AG10803 (cell line): ENCODE measurements around the gene ARL9.

Experiments
- DNase-seq: peaks from one replicate; pipeline ENCODE4 v3.0.0; 2010; ENCODE audit warnings: low read depth
- H3K4me3 ChIP-seq: 2 replicates; pipeline ENCODE4 v1.5.1; 2011; ENCODE audit warnings: mild to moderate bottlenecking, low read length, control low read depth
- CTCF ChIP-seq: conservative IDR thresholded peaks from 2 replicates; pipeline ENCODE4 v1.5.1; 2011; ENCODE audit warnings: mild to moderate bottlenecking, low read length, control low read depth, inconsistent platforms

Gene ARL9

GRCh38 chr4:56531823-56532222, 26.2 kb downstream of the ARL9 start:
- H3K4me3 ChIP-seq: no peak overlapping the region
- DNase-seq: no peak
- no peak for TF ChIP-seq CTCF

GRCh38 chr4:56532239-56532638, 26.6 kb downstream of the ARL9 start:
- no peak overlapping the region for H3K4me3 ChIP-seq
- no peak for TF ChIP-seq CTCF
- no peak for DNase-seq

- no peak for TF ChIP-seq CTCF
- DNase-seq: no peak
Measured at GRCh38 chr4:56535915-56536314, 30.3 kb downstream of the ARL9 start.

GRCh38 chr4:56537147-56537546, 31.6 kb downstream of the ARL9 start:
- TF ChIP-seq CTCF: no peak
- H3K4me3 ChIP-seq: no peak overlapping the region
- no peak for DNase-seq

More at GRCh38 chr4:56535915-56536314, 30.3 kb downstream of the ARL9 start:
- no peak overlapping the region for H3K4me3 ChIP-seq

- no peak overlapping the region for H3K4me3 ChIP-seq
- no peak for TF ChIP-seq CTCF
- no peak for DNase-seq
Measured at GRCh38 chr4:56540826-56541225, 35.2 kb downstream of the ARL9 start.

- DNase-seq: peak; percentile 61
- H3K4me3 ChIP-seq: peak overlapping the region; percentile 53
- TF ChIP-seq CTCF: peak; percentile 76
Measured at GRCh38 chr4:56544573-56545131, 39.1 kb downstream of the ARL9 start.

- no peak for DNase-seq
- no peak for TF ChIP-seq CTCF
- H3K4me3 ChIP-seq: no peak overlapping the region
Measured at GRCh38 chr4:56550642-56551041, 45.1 kb downstream of the ARL9 start.
